GM12874 (cell line): Measurements from ENCODE around the gene HOXC11.

Experiments used
- CTCF ChIP-seq: IDR thresholded peaks from 2 replicates; pipeline ENCODE4 v1.5.1; 2011; ENCODE audit warnings: low read depth, mild to moderate bottlenecking, control low read depth, low read length, moderate library complexity; ENCODE audit not compliant: insufficient read depth

HOXC11 gene

GRCh38 chr12:53972722-53973235, at the start of gene HOXC11:
HOXC11 (plus strand) TSS chr12:53973126; CDS start chr12:53973242, 116 bp downstream.
- no peak for TF ChIP-seq CTCF

DNA sequence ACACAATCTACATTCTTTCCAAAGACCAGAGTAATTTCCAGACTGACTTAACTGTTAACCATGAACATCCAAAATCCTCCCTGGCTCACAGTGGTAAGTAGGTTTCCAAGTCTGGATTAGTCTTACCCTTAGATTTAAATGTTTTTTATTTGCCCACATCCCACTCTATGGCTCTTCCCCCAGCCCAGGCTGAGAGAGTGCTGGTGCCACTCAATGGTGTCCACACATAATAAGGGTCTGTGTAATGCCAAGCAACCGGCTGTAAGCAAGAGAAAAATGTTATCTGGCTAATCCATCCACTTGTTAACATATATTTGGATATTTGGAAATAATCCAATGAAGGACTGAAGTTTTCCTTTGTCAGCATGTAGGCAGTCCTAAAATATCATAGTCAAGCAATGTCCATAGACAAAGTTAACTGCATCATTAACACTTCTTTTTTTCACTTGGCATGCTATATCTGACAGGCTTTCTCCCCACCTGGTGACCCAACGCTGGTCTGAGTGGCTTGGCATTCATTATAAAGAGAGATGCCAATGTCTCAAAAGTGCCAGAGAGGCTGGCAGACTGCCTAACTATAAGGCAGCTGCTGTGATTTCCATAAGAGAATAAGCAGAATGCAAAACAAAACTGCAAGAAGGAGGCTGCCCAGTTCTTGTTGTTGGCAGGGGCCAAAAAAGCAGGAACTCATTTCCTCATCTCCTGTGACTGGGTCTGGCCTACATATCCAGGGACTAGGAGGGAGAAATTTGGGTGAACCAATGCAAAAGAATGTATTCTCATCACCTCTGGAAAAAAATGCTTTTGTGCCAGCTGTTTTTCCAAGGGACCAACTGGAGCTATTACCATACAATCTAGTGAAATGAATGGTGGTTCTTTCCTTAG, 48.2 kb upstream of the HOXC11 start:
- no peak for TF ChIP-seq CTCF

DNA sequence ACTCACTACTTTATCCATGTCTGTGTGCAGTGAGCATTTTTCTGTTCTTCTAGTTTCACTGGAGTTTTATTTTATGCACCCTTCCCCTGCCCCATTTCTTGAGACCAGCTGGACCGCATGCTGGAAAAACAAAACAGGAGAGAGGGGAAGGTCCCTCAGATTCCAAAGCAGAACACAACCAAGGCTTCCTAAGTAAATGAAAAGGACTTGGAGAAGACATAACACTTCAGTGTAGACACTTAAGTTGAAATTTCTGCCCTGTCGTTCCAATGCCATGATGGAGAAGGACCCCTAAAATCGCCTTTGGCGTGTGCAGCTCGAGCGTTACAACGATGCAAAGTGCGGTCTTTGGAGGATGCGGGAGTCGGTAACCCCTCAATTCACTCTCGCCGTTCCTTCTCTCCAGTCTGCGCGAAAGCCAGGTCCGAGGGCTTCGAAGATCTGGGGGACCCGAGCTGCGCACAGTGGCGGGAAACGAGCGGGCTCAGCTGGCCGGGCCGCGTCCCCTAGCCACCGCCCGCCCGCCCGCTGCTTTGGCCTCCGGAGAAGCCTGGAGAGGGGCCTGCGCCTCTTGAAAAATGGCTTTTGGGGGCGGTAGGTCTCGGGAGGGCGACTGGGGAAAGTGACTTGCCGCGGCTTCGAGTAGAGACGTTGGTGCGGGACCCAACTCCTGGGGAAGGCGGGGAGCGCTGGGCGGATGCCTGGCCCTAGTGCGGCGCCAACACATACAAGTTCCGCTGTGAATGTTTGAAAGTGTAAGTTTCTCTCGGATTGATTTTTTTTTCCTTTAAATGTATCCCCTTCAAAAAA, 45.5 kb upstream of the HOXC11 start:
- TF ChIP-seq CTCF, result no peak

DNA sequence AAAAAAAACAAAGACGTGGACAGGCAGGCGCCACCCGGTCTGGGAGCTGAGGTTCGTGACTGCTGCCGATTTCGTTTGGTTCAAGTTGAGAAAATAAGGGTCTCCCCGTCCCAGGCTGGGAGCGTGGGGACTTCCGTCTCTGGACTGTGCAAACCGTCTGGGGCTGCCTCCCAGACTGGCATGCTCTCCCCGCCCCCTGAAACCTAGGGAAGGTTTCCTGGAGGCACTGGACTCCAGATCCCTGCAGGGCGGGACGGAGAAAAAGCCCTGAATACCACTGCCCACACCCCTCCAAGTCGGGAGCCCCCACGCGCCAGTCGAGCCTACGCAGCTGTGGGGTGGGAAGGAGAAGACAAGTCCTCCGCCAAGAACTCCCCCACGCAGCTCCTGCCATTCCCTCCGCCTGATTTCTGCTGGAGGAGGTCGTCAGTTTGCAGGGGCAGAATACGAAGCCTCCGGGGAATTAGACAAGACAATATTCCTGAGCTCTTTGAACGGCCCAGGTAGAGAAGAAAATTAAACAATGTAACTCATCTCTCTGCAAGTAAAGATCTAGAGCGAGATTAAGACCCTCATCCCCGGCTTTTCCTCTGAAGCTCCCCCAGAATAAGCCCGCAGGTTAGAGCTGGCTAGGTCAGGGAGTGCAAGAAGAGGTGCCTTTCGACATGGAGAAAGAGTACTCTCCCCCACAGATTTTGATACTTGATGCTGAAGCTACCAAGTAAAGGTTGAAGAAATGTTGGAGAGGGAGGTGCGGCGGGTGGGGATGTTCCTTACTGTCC, 44.7 kb upstream of the HOXC11 start:
- no peak for TF ChIP-seq CTCF

DNA sequence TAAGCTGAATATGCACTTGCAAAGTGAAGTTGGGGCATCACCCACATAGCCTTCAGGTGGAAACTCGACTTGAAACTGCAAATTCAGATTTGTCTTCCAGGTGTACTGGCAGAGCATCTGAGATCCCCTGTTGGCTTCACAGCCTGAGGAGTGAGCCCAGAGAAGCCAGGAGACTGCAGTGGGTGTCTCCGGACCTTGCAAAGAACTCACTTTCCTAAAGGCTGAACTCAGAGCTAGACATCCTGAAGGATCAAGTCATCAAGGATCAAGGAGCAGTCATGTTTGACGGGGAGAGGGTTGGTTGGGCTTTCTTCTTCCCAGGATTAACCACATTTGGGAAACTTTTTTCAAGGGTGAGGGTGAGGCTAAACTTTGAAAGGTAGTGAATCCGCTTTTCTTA, 43.4 kb upstream of the HOXC11 start:
- no peak for TF ChIP-seq CTCF

DNA sequence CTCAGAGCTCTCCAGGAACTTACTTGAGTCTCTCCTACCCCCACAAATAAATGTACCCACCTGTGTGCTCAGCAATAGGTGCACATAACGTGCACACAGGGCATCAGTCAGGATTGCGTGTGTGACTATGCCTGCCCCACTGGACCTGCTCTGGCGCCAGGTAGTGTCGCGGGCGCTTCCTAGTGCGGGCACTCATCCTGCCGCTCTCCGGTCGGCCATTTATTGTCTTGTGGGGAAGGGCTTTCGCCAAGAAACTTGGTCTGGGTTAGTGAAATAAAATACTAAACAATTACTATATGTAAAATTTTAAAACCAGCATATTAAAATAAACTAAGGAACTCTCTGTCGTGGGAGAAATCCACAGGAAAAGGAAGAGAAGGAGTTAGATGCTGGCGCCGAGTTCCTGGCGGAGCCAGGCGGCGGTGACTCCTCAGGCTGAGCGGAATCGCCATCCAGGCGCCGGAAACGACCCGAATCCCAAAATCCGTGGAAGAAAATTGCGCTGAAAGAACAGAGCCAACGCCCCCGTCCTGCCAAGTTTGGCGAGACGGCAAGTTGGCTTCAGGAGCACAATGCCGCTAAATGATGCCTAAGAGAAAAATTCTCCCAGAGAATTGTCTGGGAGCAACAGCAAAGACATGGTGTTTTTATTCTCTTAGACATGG, 42.2 kb upstream of the HOXC11 start:
- TF ChIP-seq CTCF, result no peak
